NT2/D1 (cell line): ENCODE data around the gene BHMT.

Source experiments
- DNase-seq: peaks from one replicate; pipeline ENCODE4 v3.0.0-alpha.2; 2011; ENCODE audit warnings: low read depth, low spot score
- H3K27me3 ChIP-seq: 2 replicates; pipeline ENCODE4 v1.6.0; 2011; ENCODE audit warnings: mild to moderate bottlenecking; ENCODE audit not compliant: insufficient read length, insufficient read depth
- H3K36me3 ChIP-seq: 2 replicates; pipeline ENCODE4 v1.6.1; 2011; ENCODE audit warnings: mild to moderate bottlenecking, low read length, mixed read lengths; ENCODE audit not compliant: insufficient read depth, insufficient read length
- H3K4me1 ChIP-seq: 2 replicates; pipeline ENCODE4 v1.5.1; 2011; ENCODE audit not compliant: insufficient read depth, insufficient read length
- H3K4me3 ChIP-seq: 2 replicates; pipeline ENCODE4 v1.5.1; 2011; ENCODE audit warnings: low read depth; ENCODE audit not compliant: insufficient read length
- H3K9ac ChIP-seq: 2 replicates; pipeline ENCODE4 v1.6.0; 2011; ENCODE audit warnings: low read depth; ENCODE audit not compliant: insufficient read length
- H3K9me3 ChIP-seq: 2 replicates; pipeline ENCODE4 v1.5.1; 2011; ENCODE audit warnings: mild to moderate bottlenecking, low read length; ENCODE audit not compliant: insufficient read depth
- SUZ12 ChIP-seq: IDR thresholded peaks from 2 replicates; pipeline ENCODE4 v1.6.1; 2011; ENCODE audit not compliant: insufficient read length, insufficient read depth; ENCODE audit errors: extremely low read depth
- YY1 ChIP-seq: IDR thresholded peaks from 2 replicates; pipeline ENCODE4 v1.6.1; 2011; ENCODE audit not compliant: insufficient read length, insufficient read depth
- ZNF274 ChIP-seq: IDR thresholded peaks from 2 replicates; pipeline ENCODE4 v1.6.1; 2011; ENCODE audit warnings: mild to moderate bottlenecking, low read depth, low read length

BHMT gene

GRCh38 chr5:79105868-79106267 lies 5.7 kb upstream of the BHMT start:
- no peak for TF ChIP-seq YY1
- TF ChIP-seq SUZ12 = no peak
- TF ChIP-seq ZNF274 = no peak
- no peak for DNase-seq
- peaks cover 6% of the 10 kb centered on the region; the same call in 1 of the 2 replicates for H3K9me3 ChIP-seq
- no peak overlapping the region for H3K4me3 ChIP-seq
- H3K36me3 ChIP-seq = no peaks in the 10 kb centered on the region
- peaks cover 4% of the 10 kb centered on the region for H3K27me3 ChIP-seq
- no peaks in the 10 kb centered on the region for H3K4me1 ChIP-seq
- H3K9ac ChIP-seq = no peak overlapping the region

- TF ChIP-seq ZNF274 = no peak
- TF ChIP-seq YY1 = no peak
- no peak for TF ChIP-seq SUZ12
- Histone ChIP-seq H3K4me3 (no peak overlapping the region), H3K36me3 (no peaks in the 10 kb centered on the region), H3K4me1 (no peaks in the 10 kb centered on the region), H3K27me3 (peaks cover 18% of the 10 kb centered on the region), H3K9me3 (no peaks in the 10 kb centered on the region), H3K9ac (no peak overlapping the region)
- no peak for DNase-seq
Observed at GRCh38 chr5:79107020-79107796, 4.4 kb upstream of the BHMT start.

- no peak for TF ChIP-seq ZNF274
- no peak for TF ChIP-seq YY1
- H3K36me3 ChIP-seq = no peaks in the 10 kb centered on the region
- no peak for DNase-seq
- H3K9ac ChIP-seq = no peak overlapping the region
- peaks cover 26% of the 10 kb centered on the region for H3K27me3 ChIP-seq
- no peaks in the 10 kb centered on the region for H3K4me1 ChIP-seq
- no peaks in the 10 kb centered on the region for H3K9me3 ChIP-seq
- H3K4me3 ChIP-seq = no peak overlapping the region
Observed at GRCh38 chr5:79108086-79108485, 3.5 kb upstream of the BHMT start.

GRCh38 chr5:79108792-79109191 lies 2.8 kb upstream of the BHMT start:
- TF ChIP-seq YY1 (no peak), ZNF274 (no peak), SUZ12 (no peak)
- DNase-seq = no peak
- H3K9me3 ChIP-seq = no peaks in the 10 kb centered on the region
- no peak overlapping the region for H3K4me3 ChIP-seq
- H3K9ac ChIP-seq = no peak overlapping the region
- H3K36me3 ChIP-seq = no peaks in the 10 kb centered on the region
- H3K4me1 ChIP-seq = no peaks in the 10 kb centered on the region
- peaks cover 34% of the 10 kb centered on the region for H3K27me3 ChIP-seq

GRCh38 chr5:79109527-79110492 lies 1.8 kb upstream of the BHMT start:
- Histone ChIP-seq H3K9ac (no peak overlapping the region), H3K36me3 (no peaks in the 10 kb centered on the region)
- TF ChIP-seq ZNF274 = no peak
- TF ChIP-seq SUZ12 = no peak
- no peak for TF ChIP-seq YY1

GRCh38 chr5:79111960-79112702 lies 522 bp downstream of the BHMT start:
- H3K36me3 ChIP-seq = no peaks in the 10 kb centered on the region
- peak overlapping the region; percentile 51 for H3K4me3 ChIP-seq
- TF ChIP-seq ZNF274 (no peak), SUZ12 (peak; percentile 79)
- H3K9ac ChIP-seq = peak overlapping the region; percentile 61
- no peaks in the 10 kb centered on the region for H3K4me1 ChIP-seq
- DNase-seq = no peak
- H3K27me3 ChIP-seq = peaks cover 39% of the 10 kb centered on the region
- H3K9me3 ChIP-seq = no peaks in the 10 kb centered on the region

More at GRCh38 chr5:79109527-79110492, 1.8 kb upstream of the BHMT start:
- H3K27me3 ChIP-seq = peaks cover 39% of the 10 kb centered on the region
- no peaks in the 10 kb centered on the region for H3K9me3 ChIP-seq
- no peaks in the 10 kb centered on the region for H3K4me1 ChIP-seq
- no peak overlapping the region for H3K4me3 ChIP-seq
- no peak for DNase-seq

GRCh38 chr5:79112703-79113058 lies 1.1 kb downstream of the BHMT start:
- no peak overlapping the region for H3K9ac ChIP-seq
- no peaks in the 10 kb centered on the region for H3K9me3 ChIP-seq
- peaks cover 39% of the 10 kb centered on the region for H3K27me3 ChIP-seq
- no peaks in the 10 kb centered on the region for H3K36me3 ChIP-seq
- DNase-seq = no peak
- no peaks in the 10 kb centered on the region for H3K4me1 ChIP-seq
- H3K4me3 ChIP-seq = no peak overlapping the region
- TF ChIP-seq YY1 (no peak), SUZ12 (no peak), ZNF274 (no peak)
